ENCODE data around the gene CUX1. TPM values are rescaled to one million over a fixed set of nuclear protein-coding genes. Genes with fewer than 3 reads are reported as not detected.
A peak's percentile ranks its signal among the peaks of the same experiment; 100 is the strongest.

The CUX1 gene
- total and polyA plus RNA-seq, 2 of the 13 experiments (the other 11 are each of a cell fraction or from before 2014, with no cell fraction given) = 13.7 to 14.9 TPM

GRCh38 chr7:101959829-101960228 is 142.4 kb downstream of the CUX1 start:
- CTCF ChIA-PET (ENCODE audit: low intra/inter-chr PET ratio, low total read pairs) = no interaction called here
- FAIRE-seq = no peak
- intact Hi-C loops (cut with micrococcal nuclease; ENCODE audit: unreplicated experiment) = no loop called here

GRCh38 chr7:101960323-101960722 is 142.9 kb downstream of the CUX1 start:
- Histone ChIP-seq H3K9ac (ENCODE audit: insufficient read depth, low read depth, low read length) (no peak overlapping the region), H3K27ac (ENCODE audit: extremely low read length, insufficient read depth, low read length) (no peak overlapping the region), H2AFZ (ENCODE audit: low read length) (no peak overlapping the region), H3K27me3 (ENCODE audit: control insufficient read depth in 1 of 2, insufficient read depth in 2 of 2, low read length in 2 of 2) (no peaks in the 10 kb centered on the region; a peak in 1 of 5 replicates), H4K20me1 (ENCODE audit: insufficient read depth, low read length) (no peaks in the 10 kb centered on the region), H3K4me3 (replicated peaks in 1 of 3; ENCODE audit: insufficient read depth in 1 of 3, low read depth in 2 of 3, low read length in 3 of 3) (no peak overlapping the region), H3K79me2 (ENCODE audit: insufficient read depth, low read length) (peaks cover 6% of the 10 kb centered on the region), H3K36me3 (replicated peaks in 1 of 2; ENCODE audit: control insufficient read depth in 1 of 2, insufficient read depth in 2 of 2, low read length in 2 of 2) (peaks cover 1 to 8% of the 10 kb centered on the region in 2 experiments; a peak in 1 of 5 replicates), H3K4me1 (ENCODE audit: insufficient read depth, low read length) (no peaks in the 10 kb centered on the region), H3K9me3 (ENCODE audit: low read length) (no peaks in the 10 kb centered on the region), H3K4me2 (ENCODE audit: low read depth, low read length) (no peak overlapping the region)
- WGBS (ENCODE audit: low lambda C conversion rate) = 90% methylated on average over 4 of the region's 4 CpGs
- DNase-seq (ENCODE audit: low spot score) = no peak
- no peak for TF ChIP-seq THRA (CRISPR knock-in tag; IDR thresholded peaks at IDR 0.05; ENCODE audit: borderline replicate concordance)
- no peak for TF ChIP-seq SOX13 (IDR thresholded peaks at IDR 0.05)
- TF ChIP-seq SOX13 (CRISPR knock-in tag; conservative IDR thresholded peaks at IDR 0.05 in 1 of 2, IDR thresholded peaks at IDR 0.05 in 1 of 2) = no peak
- no peak for TF ChIP-seq TOE1 (CRISPR knock-in tag; IDR thresholded peaks at IDR 0.05)
- no peak for TF ChIP-seq SNAPC2 (CRISPR knock-in tag; IDR thresholded peaks at IDR 0.05)
- 0 out of 2 replicates have a peak, but pooled peaks have one; percentile 39 for TF ChIP-seq ZNF121 (CRISPR knock-in tag; IDR thresholded peaks at IDR 0.05)
- TF ChIP-seq ZNF768 (CRISPR knock-in tag; IDR thresholded peaks at IDR 0.05) = no peak
- intact Hi-C loops (cut with micrococcal nuclease; ENCODE audit: unreplicated experiment) (no loop called here), in situ Hi-C loops (cut with HindIII; ENCODE audit: extremely low pct_ligation_motif_present, low pct_unique_long_range_greater_than_20kb) (no loop called here)
- BruUV-seq (replicated peaks) = no TSS peak
- ATAC-seq = no peak
- FAIRE-seq = no peak
- POLR2A ChIA-PET = no interaction called here
- CTCF ChIA-PET (ENCODE audit: low intra/inter-chr PET ratio, low total read pairs) = no interaction called here

More at GRCh38 chr7:101959829-101960228, 142.4 kb downstream of the CUX1 start:
- Histone ChIP-seq H3K4me3 (replicated peaks in 1 of 3; ENCODE audit: insufficient read depth in 1 of 3, low read depth in 2 of 3, low read length in 3 of 3) (no peak overlapping the region), H3K9ac (ENCODE audit: insufficient read depth, low read depth, low read length) (no peak overlapping the region), H3K79me2 (ENCODE audit: insufficient read depth, low read length) (peaks cover 2% of the 10 kb centered on the region), H3K4me1 (ENCODE audit: insufficient read depth, low read length) (no peaks in the 10 kb centered on the region), H3K36me3 (replicated peaks in 1 of 2; ENCODE audit: control insufficient read depth in 1 of 2, insufficient read depth in 2 of 2, low read length in 2 of 2) (peaks cover 1 to 8% of the 10 kb centered on the region in 2 experiments; a peak in 1 of 5 replicates), H3K9me3 (ENCODE audit: low read length) (no peaks in the 10 kb centered on the region), H3K27ac (ENCODE audit: extremely low read length, insufficient read depth, low read length) (no peak overlapping the region), H3K4me2 (ENCODE audit: low read depth, low read length) (no peak overlapping the region), H4K20me1 (ENCODE audit: insufficient read depth, low read length) (no peaks in the 10 kb centered on the region), H3K27me3 (ENCODE audit: control insufficient read depth in 1 of 2, insufficient read depth in 2 of 2, low read length in 2 of 2) (no peaks in the 10 kb centered on the region; a peak in 1 of 5 replicates), H2AFZ (ENCODE audit: low read length) (no peak overlapping the region)
- DNase-seq (ENCODE audit: low spot score) = no peak
- WGBS (ENCODE audit: low lambda C conversion rate) = 98% methylated on average over 17 of the region's 17 CpGs
- no peak for ATAC-seq
- POLR2A ChIA-PET = no interaction called here
- no peak for TF ChIP-seq ZNF713 (CRISPR knock-in tag; IDR thresholded peaks at IDR 0.05)
- TF ChIP-seq GPN1 (CRISPR knock-in tag; IDR thresholded peaks at IDR 0.05; ENCODE audit: borderline replicate concordance) = no peak
- peak; percentile 68; the same call in 1 of the 2 replicates for TF ChIP-seq CEBPB (IDR thresholded peaks at IDR 0.05; ENCODE audit: borderline replicate concordance, low read depth, low read length)
- TF ChIP-seq ZGPAT (CRISPR knock-in tag; IDR thresholded peaks at IDR 0.05) = no peak
- TF ChIP-seq DDIT3 (CRISPR knock-in tag; IDR thresholded peaks at IDR 0.05) = no peak
- no peak for TF ChIP-seq NFYB (CRISPR knock-in tag; IDR thresholded peaks at IDR 0.05)
- BruUV-seq (replicated peaks) = no TSS peak
- in situ Hi-C loops (cut with HindIII; ENCODE audit: extremely low pct_ligation_motif_present, low pct_unique_long_range_greater_than_20kb) = no loop called here
